ENCODE data around the gene HLA-DPA1. TPM values are rescaled to one million over a fixed set of nuclear protein-coding genes. Genes with fewer than 3 reads are reported as not detected.

HLA-DPA1 gene
- total RNA-seq, 1 donor from 2014 or later: 185 TPM

- no peak for DNase-seq (ENCODE audit: low spot score)
Observed at GRCh38 chr6:33017694-33018353, 55.6 kb downstream of the HLA-DPA1 start.

- DNase-seq (ENCODE audit: low spot score): no peak
Observed at GRCh38 chr6:33017018-33017417, 56.4 kb downstream of the HLA-DPA1 start.

- no peak for DNase-seq (ENCODE audit: low spot score)
Observed at GRCh38 chr6:33015798-33016197, 57.7 kb downstream of the HLA-DPA1 start.

GRCh38 chr6:33014841-33015634, 58.4 kb downstream of the HLA-DPA1 start:
- peak; percentile 80 for DNase-seq (ENCODE audit: low spot score)

Other genes starting within 250 kb of the HLA-DPA1 start
- 40.4 TPM for gene TAP2, start 234.9 kb downstream of the HLA-DPA1 start, total RNA-seq
- gene PSMB8, start 229.6 kb downstream of the HLA-DPA1 start, total RNA-seq: 73.7 TPM
- 41.3 TPM for gene TAP1, start 219.9 kb downstream of the HLA-DPA1 start, total RNA-seq
- 31.2 TPM for gene PSMB9, start 219.5 kb downstream of the HLA-DPA1 start, total RNA-seq
- 43.2 TPM for gene HLA-DMB, start 132.6 kb downstream of the HLA-DPA1 start, total RNA-seq
- 68.2 TPM for gene HLA-DMA, start 120.6 kb downstream of the HLA-DPA1 start, total RNA-seq
- gene BRD2, start 105.1 kb downstream of the HLA-DPA1 start, total RNA-seq: 150 TPM
- 8.4 TPM for gene HLA-DOA, start 64.1 kb downstream of the HLA-DPA1 start, total RNA-seq
- 174 TPM for gene HLA-DPB1, start 2.3 kb upstream of the HLA-DPA1 start, total RNA-seq
- 0.66 TPM for gene COL11A2, start 118.8 kb upstream of the HLA-DPA1 start, total RNA-seq
- gene RXRB, start 127.0 kb upstream of the HLA-DPA1 start, total RNA-seq: 56.8 TPM
- 120 TPM for gene SLC39A7, start 127.2 kb upstream of the HLA-DPA1 start, total RNA-seq
- gene HSD17B8, start 131.0 kb upstream of the HLA-DPA1 start, total RNA-seq: 13.6 TPM
- gene RING1, start 134.9 kb upstream of the HLA-DPA1 start, total RNA-seq: 50.9 TPM
- 62.5 TPM for gene VPS52, start 198.2 kb upstream of the HLA-DPA1 start, total RNA-seq
- gene RPS18, start 198.4 kb upstream of the HLA-DPA1 start, total RNA-seq: 1,438 TPM
- gene B3GALT4, start 203.5 kb upstream of the HLA-DPA1 start, total RNA-seq: 25.4 TPM
- gene WDR46, start 215.6 kb upstream of the HLA-DPA1 start, total RNA-seq: 37.7 TPM
- 38.6 TPM for gene PFDN6, start 216.0 kb upstream of the HLA-DPA1 start, total RNA-seq
- gene RGL2, start 225.3 kb upstream of the HLA-DPA1 start, total RNA-seq: 158 TPM
- 200 TPM for gene TAPBP, start 240.4 kb upstream of the HLA-DPA1 start, total RNA-seq
- 26.5 TPM for gene ZBTB22, start 244.1 kb upstream of the HLA-DPA1 start, total RNA-seq
- 33.9 TPM for gene DAXX, start 249.3 kb upstream of the HLA-DPA1 start, total RNA-seq